Adipose tissue (tissue), 3 donors: ENCODE data around the gene TMPRSS11D. TPM values are rescaled to one million over a fixed set of nuclear protein-coding genes. Genes with fewer than 3 reads are reported as not detected.

ENCODE experiments used
- H3K27ac ChIP-seq: one replicate; pipeline ENCODE4 v1.5.1; 2013; ENCODE audit warnings: low read depth, low read length
- WGBS, 3 donors: extraction: QIAGEN DNeasy Blood & Tissue Kit; methylation state at CpG; one replicate each; pipeline ENCODE4 v1.1.7; 2013; 5-methylcytosine and 5-hydroxymethylcytosine counted together
- polyA plus RNA-seq, 3 donors: library from polyadenylated mRNA; stranded (reverse); fragments of 200-250 nt; gene quantifications; one replicate each; pipeline ENCODE4 v1.2.3, GENCODE V29; 2013
- donor health status: healthy with polysubstance abuse.
- donor health status: Bipolar disorder and iron deficiency.
- donor health status: healthy.

Gene TMPRSS11D
- polyA plus RNA-seq, 3 donors, result 0.18 TPM; not detected in 2

GRCh38 chr4:67796810-67797209, 87.0 kb downstream of the TMPRSS11D start:
- no peak overlapping the region for H3K27ac ChIP-seq

- no peak overlapping the region for H3K27ac ChIP-seq
Observed at GRCh38 chr4:67790721-67791120, 93.1 kb downstream of the TMPRSS11D start.

DNA sequence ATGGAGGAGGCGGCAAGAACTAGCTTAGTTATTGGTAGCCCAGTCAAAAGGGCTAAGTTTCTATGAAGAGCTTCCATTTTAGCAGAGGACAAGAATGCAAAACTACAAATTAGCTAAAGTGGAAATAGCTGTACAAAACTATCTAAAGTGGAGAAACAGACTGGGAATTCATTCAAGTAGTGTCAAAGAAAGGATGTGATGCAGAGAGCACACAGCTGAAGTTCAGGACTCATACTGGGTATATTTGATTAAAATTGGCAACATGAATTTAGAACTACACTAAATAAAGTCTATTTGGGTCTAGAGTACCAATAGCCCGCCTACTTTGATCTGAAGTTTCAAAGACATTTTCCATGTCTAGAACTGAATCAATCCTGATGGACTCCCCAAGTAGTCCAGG, 96.5 kb downstream of the TMPRSS11D start:
- no peak overlapping the region for H3K27ac ChIP-seq
- 92 to 97% (median 97%) methylated on average over 2 of the region's 2 CpGs for WGBS, 3 donors

- H3K27ac ChIP-seq, result no peak overlapping the region
- WGBS, 3 donors, result 75 to 77% (median 77%) methylated on average over 2 of the region's 2 CpGs
Observed at GRCh38 chr4:67785528-67785927, 98.3 kb downstream of the TMPRSS11D start.

DNA sequence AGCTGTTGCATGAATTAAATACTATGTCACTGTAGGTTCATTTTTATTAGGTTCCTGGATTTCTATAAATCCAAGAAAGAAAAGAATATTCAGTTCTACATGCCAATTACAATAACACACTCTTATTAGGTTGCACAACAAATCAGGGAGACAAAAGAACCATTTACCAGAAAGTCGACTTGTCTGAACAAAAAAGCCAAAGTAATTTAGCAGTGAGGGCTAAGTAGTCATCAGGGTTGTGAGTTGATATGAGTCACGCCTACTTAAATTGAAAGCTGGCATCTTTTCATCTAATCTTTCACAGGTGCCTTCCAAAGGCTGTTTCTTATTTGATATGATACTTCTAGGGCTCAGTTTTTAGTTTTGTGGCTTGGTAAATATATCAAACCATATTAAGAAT, 104.2 kb downstream of the TMPRSS11D start:
- WGBS, 3 donors, result 74 to 86% (median 84%) methylated on average over 2 of the region's 2 CpGs
- H3K27ac ChIP-seq, result no peak overlapping the region

- no peak overlapping the region for H3K27ac ChIP-seq
- WGBS, 3 donors, result 50 to 59% (median 58%) methylated on average over 1 of the region's 1 CpG
Observed at GRCh38 chr4:67776746-67777145, 107.1 kb downstream of the TMPRSS11D start.

Other genes with a start within 250 kb of the TMPRSS11D start
- gene UBA6, start 182.8 kb downstream of the TMPRSS11D start, polyA plus RNA-seq, result 10 to 100 TPM in 1 of 3 donors, 1 to 10 TPM in 2; 3.2 to 13.7 (median 9.9) TPM
- not detected for gene GNRHR, start 129.6 kb downstream of the TMPRSS11D start, polyA plus RNA-seq
- under 1 TPM in 2 of 3 donors, not detected in 1; 0.06 to 0.11 TPM for gene TMPRSS11A, start 79.5 kb upstream of the TMPRSS11D start, polyA plus RNA-seq
- gene TMPRSS11F, start 245.9 kb upstream of the TMPRSS11D start, polyA plus RNA-seq, result not detected